GM12878 (cell line): ENCODE data around the gene DAO. TPM values are rescaled to one million over a fixed set of nuclear protein-coding genes. Genes with fewer than 3 reads are reported as not detected.

Experiments
- ATAC-seq: fragments of 200-7000 bp; cut with Tn5 transposase; 3 replicates; pipeline ENCODE4 v1.9.1; 2020; ENCODE audit warnings: mild to moderate bottlenecking, moderate library complexity
- BruUV-seq: library from RNA; stranded (reverse); fragments of 400-500 nt; replicated peaks from 2 replicates; lab custom pipeline; 2021; lab: Mats Ljungman, UMichigan
- CTCF ChIA-PET: fragments of 300-600 bp; sonication (Branson Sonifier 250); formaldehyde crosslinking; extraction: SDS; loops from one replicate; lab custom pipeline; 2021; ENCODE audit warnings: inconsistent platforms; lab: Yijun Ruan, JAX
- POLR2A ChIA-PET: fragments of 350-600 bp; formaldehyde crosslinking; extraction: SDS; loops from one replicate; lab custom pipeline; 2021; ENCODE audit warnings: inconsistent platforms; lab: Charles Lee
- RAD21 ChIA-PET: fragments of 300-600 bp; sonication (Branson Sonifier 250); formaldehyde crosslinking; loops from one replicate; lab custom pipeline; 2023; ENCODE audit warnings: antibody characterized with exemption; ENCODE audit not compliant: unreplicated experiment; lab: Charles Lee
- SMC1A ChIA-PET: fragments of 300-600 bp; sonication (Branson Sonifier 250); formaldehyde crosslinking; loops from one replicate; lab custom pipeline; 2023; ENCODE audit not compliant: unreplicated experiment, uncharacterized antibody; lab: Charles Lee
- DNase-seq: peaks from one replicate; pipeline ENCODE4 v3.0.0-alpha.2; 2011; ENCODE audit warnings: low read depth, low spot score
- FAIRE-seq: peaks from 3 replicates; lab custom pipeline; 2011; peaks lifted over from hg19 to GRCh38; lab: Jason Lieb, UNC
- H2AFZ ChIP-seq: 2 replicates; pipeline ENCODE4 v1.6.0; 2011; ENCODE audit warnings: low read depth, low read length, control low read depth; ENCODE audit not compliant: control insufficient read depth
- H3K27ac ChIP-seq: 2 replicates; pipeline ENCODE4 v1.5.1; 2011; ENCODE audit warnings: control low read depth; ENCODE audit not compliant: control insufficient read depth, insufficient read depth
- H3K27me3 ChIP-seq, 2 experiments: replicated peaks in 1 of 2; 2 replicates each; pipeline versions ENCODE4 v1.6.0 to v1.6.1; 2011; ENCODE audit warnings: low read length in 1 of 2; ENCODE audit not compliant: control insufficient read depth in 2 of 2, insufficient read depth in 2 of 2
- H3K36me3 ChIP-seq, 2 experiments: 2 replicates each; pipeline ENCODE4 v1.5.1; 2011; ENCODE audit warnings: low read length in 1 of 2; ENCODE audit not compliant: control insufficient read depth in 2 of 2, insufficient read depth in 2 of 2
- H3K4me1 ChIP-seq: 2 replicates; pipeline ENCODE4 v1.6.1; 2011; ENCODE audit warnings: mild to moderate bottlenecking, low read length, moderate library complexity, mixed read lengths; ENCODE audit not compliant: control insufficient read depth, insufficient read depth
- H3K4me2 ChIP-seq: 2 replicates; pipeline ENCODE4 v1.6.0; 2011; ENCODE audit warnings: control low read depth; ENCODE audit not compliant: control insufficient read depth, insufficient read depth
- H3K4me3 ChIP-seq: fragments of 200-600 bp; sonication (generic); 2 replicates; pipeline ENCODE4 v1.5.1; 2016
- H3K79me2 ChIP-seq: 2 replicates; pipeline ENCODE4 v1.6.0; 2011; ENCODE audit warnings: low read length; ENCODE audit not compliant: control insufficient read depth, insufficient read depth
- H3K9ac ChIP-seq: 2 replicates; pipeline ENCODE4 v1.8.0; 2011; ENCODE audit warnings: low read length, control low read depth, mixed read lengths; ENCODE audit not compliant: control insufficient read depth, insufficient read depth
- H3K9me3 ChIP-seq: replicated peaks from 3 replicates; pipeline ENCODE4 v1.5.1; 2011; ENCODE audit warnings: mild to moderate bottlenecking, low read length; ENCODE audit not compliant: control insufficient read depth, insufficient read depth
- H4K20me1 ChIP-seq: 2 replicates; pipeline ENCODE4 v1.6.0; 2011; ENCODE audit not compliant: control insufficient read depth, insufficient read depth
- CBX3 ChIP-seq: fragments of 200-600 bp; sonication (generic); IDR thresholded peaks from 2 replicates; pipeline ENCODE4 v1.6.1; 2016; ENCODE audit warnings: low read depth, borderline replicate concordance
- CHD4 ChIP-seq: fragments of 200-600 bp; sonication (generic); IDR thresholded peaks from 2 replicates; pipeline ENCODE4 v1.6.1; 2016; ENCODE audit warnings: mild to moderate bottlenecking
- EP300 ChIP-seq, 2 experiments: fragments of 150-350 bp in 1 of 2; IDR thresholded peaks; 2 replicates each; pipeline ENCODE4 v1.6.1; 2011 to 2012; ENCODE audit warnings: low read depth in 2 of 2, low read length in 2 of 2, borderline replicate concordance in 1 of 2, improper control_type of control experiment in 1 of 2, inconsistent platforms in 1 of 2; ENCODE audit not compliant: control insufficient read depth in 1 of 2
- EZH2 ChIP-seq: IDR thresholded peaks from 2 replicates; pipeline ENCODE4 v1.6.1; 2012; ENCODE audit warnings: low read depth, mild to moderate bottlenecking, control low read depth, inconsistent platforms, low read length, borderline replicate concordance; ENCODE audit not compliant: control insufficient read depth
- FOXM1 ChIP-seq: IDR thresholded peaks from 2 replicates; pipeline ENCODE4 v1.6.1; 2012; ENCODE audit warnings: low read depth, mild to moderate bottlenecking, inconsistent platforms, low read length, moderate library complexity
- LARP7 ChIP-seq: fragments of 450-650 bp; IDR thresholded peaks from 2 replicates; pipeline ENCODE4 v1.6.1; 2017; ENCODE audit warnings: mild to moderate bottlenecking
- NFXL1 ChIP-seq: fragments of 450-650 bp; IDR thresholded peaks from 2 replicates; pipeline ENCODE4 v1.6.1; 2017; ENCODE audit warnings: antibody characterized with exemption, mild to moderate bottlenecking, borderline replicate concordance
- NR2C2 ChIP-seq: IDR thresholded peaks from 2 replicates; pipeline ENCODE4 v1.6.1; 2011; ENCODE audit warnings: borderline replicate concordance, low read depth; ENCODE audit not compliant: control insufficient read depth, insufficient read length
- PAX5 ChIP-seq: IDR thresholded peaks from 2 replicates; pipeline ENCODE4 v1.6.1; 2011; ENCODE audit warnings: low read depth, low read length, borderline replicate concordance
- PAX8 ChIP-seq: fragments of 450-650 bp; IDR thresholded peaks from 2 replicates; pipeline ENCODE4 v1.6.1; 2017; ENCODE audit warnings: mild to moderate bottlenecking, moderate library complexity
- RAD21 ChIP-seq: IDR thresholded peaks from 2 replicates; pipeline ENCODE4 v1.6.1; 2011; ENCODE audit warnings: mild to moderate bottlenecking, low read depth, low read length, moderate library complexity; ENCODE audit not compliant: insufficient read depth
- RELA ChIP-seq: fragments of 450-650 bp; IDR thresholded peaks from 2 replicates; pipeline ENCODE4 v1.8.0; 2014; ENCODE audit warnings: borderline replicate concordance; ENCODE audit not compliant: partially characterized antibody
- TCF12 ChIP-seq: IDR thresholded peaks from 2 replicates; pipeline ENCODE4 v1.6.1; 2011; ENCODE audit warnings: low read depth, mild to moderate bottlenecking, low read length
- TCF3 ChIP-seq: IDR thresholded peaks from 2 replicates; pipeline ENCODE4 v1.6.1; 2012; ENCODE audit warnings: low read depth, mild to moderate bottlenecking, low read length, borderline replicate concordance; ENCODE audit not compliant: insufficient read depth
- ZNF622 ChIP-seq: fragments of 450-650 bp; IDR thresholded peaks from 2 replicates; pipeline ENCODE4 v1.6.1; 2017; ENCODE audit warnings: mild to moderate bottlenecking, inconsistent platforms
- in situ Hi-C: fragments of 300-500 bp; cut with MboI; formaldehyde crosslinking; loops from 9 replicates; pipeline ENCODE4 v1.14.3; 2018; ENCODE audit warnings: mixed read lengths
- intact Hi-C: fragments of 100-400 bp; cut with micrococcal nuclease; formaldehyde crosslinking; loops from one replicate; pipeline ENCODE4 v1.14.2; 2022; ENCODE audit not compliant: unreplicated experiment
- polyA plus RNA-seq, 11 experiments: library from polyadenylated mRNA; depleted of rRNA in 4 of 11; unstranded in 6 of 11; stranded (reverse) in 5 of 11; fragments of >200 nt; fragmentation: Nextera tagmentation in 4 of 11; fragmentation: Illumina TruSeq in 1 of 11; extraction: Ambion mirVana in 4 of 11; extraction: Trizol in 1 of 11; gene quantifications; 1 replicate in 1 of 11; 2 replicates in 10 of 11; pipeline versions ENCODE4 v1.2.1 to v1.2.3, GENCODE V29; 2011 to 2016; ENCODE audit warnings: inconsistent platforms in 2 of 11, missing spikeins in 2 of 11, low read depth in 1 of 11
- total RNA-seq, 4 experiments: library from RNA; depleted of rRNA in 3 of 4; stranded (reverse); fragments of >200 nt in 3 of 4; fragmentation: Illumina TruSeq in 1 of 4; extraction: Trizol in 1 of 4; gene quantifications; 2 replicates each; pipeline versions ENCODE4 v1.2.1 to v1.2.3, GENCODE V29; 2013 to 2021
- TF ChIP-seq, protein P1 (sequence below): fragments of 450-650 bp; IDR thresholded peaks from 2 replicates; pipeline ENCODE4 v1.6.1; 2016; ENCODE audit warnings: mild to moderate bottlenecking, moderate library complexity, borderline replicate concordance
- TF ChIP-seq, protein P2 (sequence below): fragments of 450-650 bp; conservative IDR thresholded peaks from 2 replicates; pipeline ENCODE4 v1.6.1; 2017; ENCODE audit warnings: mild to moderate bottlenecking, moderate library complexity

Gene DAO
- total and polyA plus RNA-seq, 10 of the 15 experiments (the other 5 are each of a cell fraction or from before 2014, with no cell fraction given): 0.15 TPM; not detected in 9

DNA sequence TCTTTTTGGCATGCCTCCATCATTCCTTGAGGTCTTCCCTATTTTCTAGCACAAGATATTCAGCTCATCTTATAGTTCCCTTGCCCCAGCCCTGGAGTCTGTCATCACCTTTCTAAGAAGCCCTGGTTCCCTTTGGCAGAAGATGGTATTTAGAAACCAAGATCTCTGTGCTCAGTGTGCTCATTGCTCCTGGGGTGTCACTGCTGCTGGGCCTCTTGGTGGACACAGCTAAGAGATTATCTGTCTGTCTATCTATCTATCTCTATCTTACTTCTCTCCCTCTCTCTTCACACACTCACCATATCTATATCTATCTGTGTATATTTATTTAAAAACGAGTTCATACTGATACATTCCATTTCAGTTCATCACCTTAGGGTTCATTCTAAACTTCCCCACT, 67.2 kb downstream of the DAO start (continued):
- TF ChIP-seq, protein P1, sequence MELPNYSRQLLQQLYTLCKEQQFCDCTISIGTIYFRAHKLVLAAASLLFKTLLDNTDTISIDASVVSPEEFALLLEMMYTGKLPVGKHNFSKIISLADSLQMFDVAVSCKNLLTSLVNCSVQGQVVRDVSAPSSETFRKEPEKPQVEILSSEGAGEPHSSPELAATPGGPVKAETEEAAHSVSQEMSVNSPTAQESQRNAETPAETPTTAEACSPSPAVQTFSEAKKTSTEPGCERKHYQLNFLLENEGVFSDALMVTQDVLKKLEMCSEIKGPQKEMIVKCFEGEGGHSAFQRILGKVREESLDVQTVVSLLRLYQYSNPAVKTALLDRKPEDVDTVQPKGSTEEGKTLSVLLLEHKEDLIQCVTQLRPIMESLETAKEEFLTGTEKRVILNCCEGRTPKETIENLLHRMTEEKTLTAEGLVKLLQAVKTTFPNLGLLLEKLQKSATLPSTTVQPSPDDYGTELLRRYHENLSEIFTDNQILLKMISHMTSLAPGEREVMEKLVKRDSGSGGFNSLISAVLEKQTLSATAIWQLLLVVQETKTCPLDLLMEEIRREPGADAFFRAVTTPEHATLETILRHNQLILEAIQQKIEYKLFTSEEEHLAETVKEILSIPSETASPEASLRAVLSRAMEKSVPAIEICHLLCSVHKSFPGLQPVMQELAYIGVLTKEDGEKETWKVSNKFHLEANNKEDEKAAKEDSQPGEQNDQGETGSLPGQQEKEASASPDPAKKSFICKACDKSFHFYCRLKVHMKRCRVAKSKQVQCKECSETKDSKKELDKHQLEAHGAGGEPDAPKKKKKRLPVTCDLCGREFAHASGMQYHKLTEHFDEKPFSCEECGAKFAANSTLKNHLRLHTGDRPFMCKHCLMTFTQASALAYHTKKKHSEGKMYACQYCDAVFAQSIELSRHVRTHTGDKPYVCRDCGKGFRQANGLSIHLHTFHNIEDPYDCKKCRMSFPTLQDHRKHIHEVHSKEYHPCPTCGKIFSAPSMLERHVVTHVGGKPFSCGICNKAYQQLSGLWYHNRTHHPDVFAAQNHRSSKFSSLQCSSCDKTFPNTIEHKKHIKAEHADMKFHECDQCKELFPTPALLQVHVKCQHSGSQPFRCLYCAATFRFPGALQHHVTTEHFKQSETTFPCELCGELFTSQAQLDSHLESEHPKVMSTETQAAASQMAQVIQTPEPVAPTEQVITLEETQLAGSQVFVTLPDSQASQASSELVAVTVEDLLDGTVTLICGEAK: no peak
- TF ChIP-seq CBX3 (no peak), LARP7 (no peak), CHD4 (no peak), RAD21 (no peak), TCF3 (no peak)

DNA sequence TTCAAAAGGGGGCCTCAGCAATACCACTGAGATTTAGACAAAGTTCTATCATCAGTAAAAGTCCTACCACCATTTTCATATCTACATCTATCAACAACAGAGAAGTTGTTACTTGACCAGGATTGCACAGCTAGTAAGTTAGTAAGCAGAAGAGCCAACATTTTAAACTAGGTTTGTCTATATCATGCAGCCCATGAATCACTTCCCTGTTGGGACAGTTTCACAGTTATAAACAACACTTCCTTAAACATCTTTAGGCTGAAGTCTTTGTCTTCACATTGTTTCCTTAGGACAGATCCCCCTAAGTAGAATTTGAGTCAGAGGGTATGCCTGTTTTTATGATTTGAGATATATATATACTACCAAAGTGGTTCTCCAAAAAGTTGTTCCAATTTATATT, 68.5 kb downstream of the DAO start:
- no TSS peak for BruUV-seq
- DNase-seq: no peak
- no peak overlapping the region for H3K9ac ChIP-seq
- ChIA-PET POLR2A (interaction anchor here (1.1 kb wide), 1 partner anchor 116 kb away, joined by 4 read pairs; no protein-coding TSS in a partner anchor), RAD21 (interaction anchor here (1.0 to 1.1 kb wide), 2 partner anchors 145 to 258 kb away, joined by 3 read pairs; no protein-coding TSS in a partner anchor), CTCF (interaction anchor here (0.6 to 6.3 kb wide), 5 partner anchors 64 to 375 kb away, joined by 3 to 94 read pairs (median 36); no protein-coding TSS in a partner anchor), SMC1A (interaction anchor here (1.3 to 2.8 kb wide), 2 partner anchors 64 to 308 kb away, joined by 3 to 18 read pairs; no protein-coding TSS in a partner anchor)
- intact Hi-C loops (no loop called here), in situ Hi-C loops (no loop called here)
- no peaks in the 10 kb centered on the region for H3K36me3 ChIP-seq
- H3K27me3 ChIP-seq: no peaks in the 10 kb centered on the region
- H3K4me3 ChIP-seq: no peak overlapping the region
- ATAC-seq: no peak
- H3K4me2 ChIP-seq: no peak overlapping the region
- no peak overlapping the region for H3K27ac ChIP-seq
- H2AFZ ChIP-seq: no peak overlapping the region
- H3K4me1 ChIP-seq: peaks cover 3% of the 10 kb centered on the region; the same call in 1 of the 2 replicates
- no peak for FAIRE-seq
- no peaks in the 10 kb centered on the region for H4K20me1 ChIP-seq
- no peaks in the 10 kb centered on the region for H3K79me2 ChIP-seq
- H3K9me3 ChIP-seq: no peaks in the 10 kb centered on the region; the same call in 2 of the 3 replicates
- no peak for TF ChIP-seq NFXL1
- no peak for TF ChIP-seq NR2C2
- no peak for TF ChIP-seq RELA
- TF ChIP-seq, protein P2, sequence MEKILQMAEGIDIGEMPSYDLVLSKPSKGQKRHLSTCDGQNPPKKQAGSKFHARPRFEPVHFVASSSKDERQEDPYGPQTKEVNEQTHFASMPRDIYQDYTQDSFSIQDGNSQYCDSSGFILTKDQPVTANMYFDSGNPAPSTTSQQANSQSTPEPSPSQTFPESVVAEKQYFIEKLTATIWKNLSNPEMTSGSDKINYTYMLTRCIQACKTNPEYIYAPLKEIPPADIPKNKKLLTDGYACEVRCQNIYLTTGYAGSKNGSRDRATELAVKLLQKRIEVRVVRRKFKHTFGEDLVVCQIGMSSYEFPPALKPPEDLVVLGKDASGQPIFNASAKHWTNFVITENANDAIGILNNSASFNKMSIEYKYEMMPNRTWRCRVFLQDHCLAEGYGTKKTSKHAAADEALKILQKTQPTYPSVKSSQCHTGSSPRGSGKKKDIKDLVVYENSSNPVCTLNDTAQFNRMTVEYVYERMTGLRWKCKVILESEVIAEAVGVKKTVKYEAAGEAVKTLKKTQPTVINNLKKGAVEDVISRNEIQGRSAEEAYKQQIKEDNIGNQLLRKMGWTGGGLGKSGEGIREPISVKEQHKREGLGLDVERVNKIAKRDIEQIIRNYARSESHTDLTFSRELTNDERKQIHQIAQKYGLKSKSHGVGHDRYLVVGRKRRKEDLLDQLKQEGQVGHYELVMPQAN: no peak
- no peak for TF ChIP-seq PAX8
- TF ChIP-seq EP300 (IDR thresholded peaks at IDR 0.05; ENCODE audit: borderline replicate concordance in 1 of 2, control insufficient read depth in 1 of 2, low read depth in 2 of 2, low read length in 2 of 2): no peak
- no peak for TF ChIP-seq EZH2
- TF ChIP-seq PAX5: no peak
- TF ChIP-seq ZNF622: no peak
- TF ChIP-seq FOXM1: no peak
- TF ChIP-seq TCF12: no peak
